Endothelial cell of umbilical vein (primary cell): ENCODE measurements around the gene SHC1. TPM values are rescaled to one million over a fixed set of nuclear protein-coding genes. Genes with fewer than 3 reads are reported as not detected.

Experiments used
- BruUV-seq: library from RNA; stranded (reverse); fragments of 400-500 nt; replicated peaks from 2 replicates; lab custom pipeline; 2021; lab: Mats Ljungman, UMichigan
- CTCF ChIA-PET: fragments of 300-600, 350-600 bp; sonication (Branson Sonifier 250); formaldehyde crosslinking; loops from one replicate; lab custom pipeline; 2021; ENCODE audit warnings: antibody characterized with exemption, inconsistent platforms; lab: Charles Lee
- POLR2A ChIA-PET: fragments of 300-600, 350-600 bp; sonication (Branson Sonifier 250); formaldehyde crosslinking; loops from one replicate; lab custom pipeline; 2021; ENCODE audit warnings: antibody characterized with exemption, inconsistent platforms; lab: Charles Lee
- DNase-seq: peaks from one replicate; pipeline ENCODE4 v3.0.0-alpha.2; 2011; ENCODE audit warnings: low read depth, low spot score
- FAIRE-seq: peaks from 2 replicates; lab custom pipeline; 2011; peaks lifted over from hg19 to GRCh38; lab: Jason Lieb, UNC
- H2AFZ ChIP-seq: 2 replicates; pipeline ENCODE4 v1.6.0; 2012; ENCODE audit warnings: low read depth, low read length, control low read depth, inconsistent platforms
- H3K27ac ChIP-seq: 2 replicates; pipeline ENCODE4 v1.5.1; 2011; ENCODE audit warnings: low read depth, mild to moderate bottlenecking, control low read depth, low read length, moderate library complexity; ENCODE audit not compliant: insufficient read depth
- H3K27me3 ChIP-seq, 2 experiments: 2 replicates each; pipeline versions ENCODE4 v1.6.0 to v1.6.1; 2011; ENCODE audit warnings: low read length in 2 of 2, mixed read lengths in 1 of 2; ENCODE audit not compliant: control insufficient read depth in 2 of 2, insufficient read depth in 2 of 2
- H3K36me3 ChIP-seq, 2 experiments: 2 replicates in 1 of 2; 3 replicates in 1 of 2; pipeline ENCODE4 v1.5.1; 2011; ENCODE audit warnings: low read length in 2 of 2, mild to moderate bottlenecking in 1 of 2, moderate library complexity in 1 of 2; ENCODE audit not compliant: control insufficient read depth in 2 of 2, insufficient read depth in 2 of 2; ENCODE audit errors: extremely low read depth in 1 of 2
- H3K4me1 ChIP-seq: 3 replicates; pipeline ENCODE4 v1.5.1; 2011; ENCODE audit warnings: mild to moderate bottlenecking, low read length; ENCODE audit not compliant: control insufficient read depth, insufficient read depth; ENCODE audit errors: extremely low read depth
- H3K4me2 ChIP-seq: 2 replicates; pipeline ENCODE4 v1.6.1; 2011; ENCODE audit warnings: low read length, control low read depth, mixed read lengths; ENCODE audit not compliant: insufficient read depth
- H3K4me3 ChIP-seq, 3 experiments: fragments of 200-600 bp in 1 of 3; sonication (generic), shearing (Covaris generic) in 1 of 3; replicated peaks in 1 of 3; 2 replicates each; pipeline ENCODE4 v1.5.1; 2011 to 2016; ENCODE audit warnings: control low read depth in 3 of 3, low read length in 3 of 3, mild to moderate bottlenecking in 2 of 3, inconsistent platforms in 1 of 3, low read depth in 1 of 3, moderate library complexity in 1 of 3; ENCODE audit not compliant: insufficient read depth in 1 of 3
- H3K79me2 ChIP-seq: 2 replicates; pipeline ENCODE4 v1.6.0; 2012; ENCODE audit warnings: low read length, inconsistent platforms; ENCODE audit not compliant: control insufficient read depth, insufficient read depth
- H3K9ac ChIP-seq: replicated peaks from 2 replicates; pipeline ENCODE3; 2011; ENCODE audit warnings: low read length, control low read depth; ENCODE audit not compliant: insufficient read depth; ENCODE audit errors: extremely low read depth
- H3K9me1 ChIP-seq: replicated peaks from 3 replicates; pipeline ENCODE4 v1.6.0; 2011; ENCODE audit warnings: mild to moderate bottlenecking, low read length; ENCODE audit not compliant: control insufficient read depth, insufficient read depth; ENCODE audit errors: extremely low read depth
- H3K9me3 ChIP-seq: replicated peaks from 2 replicates; pipeline ENCODE4 v1.5.1; 2012; ENCODE audit warnings: low read length, inconsistent platforms; ENCODE audit not compliant: control insufficient read depth, insufficient read depth
- H4K20me1 ChIP-seq: replicated peaks from 2 replicates; pipeline ENCODE3; 2011; ENCODE audit warnings: mild to moderate bottlenecking, low read length; ENCODE audit not compliant: control insufficient read depth, insufficient read depth; ENCODE audit errors: extremely low read depth
- EZH2 ChIP-seq: IDR thresholded peaks from 2 replicates; pipeline ENCODE4 v1.6.1; 2012; ENCODE audit warnings: borderline replicate concordance, low read depth, mild to moderate bottlenecking, moderate library complexity, low read length, inconsistent platforms; ENCODE audit not compliant: severe bottlenecking
- FOS ChIP-seq: IDR thresholded peaks from 2 replicates; pipeline ENCODE4 v1.6.1; 2011; ENCODE audit warnings: mild to moderate bottlenecking, low read length, moderate library complexity, borderline replicate concordance; ENCODE audit not compliant: insufficient read depth
- GATA2 ChIP-seq: IDR thresholded peaks from 2 replicates; pipeline ENCODE4 v1.7.0; 2011; ENCODE audit warnings: low read depth, mild to moderate bottlenecking, moderate library complexity, mixed read lengths, low read length; ENCODE audit not compliant: insufficient read length, insufficient read depth
- JUN ChIP-seq: IDR thresholded peaks from 2 replicates; pipeline ENCODE4 v1.6.1; 2011; ENCODE audit warnings: borderline replicate concordance, low read depth; ENCODE audit not compliant: insufficient read length, insufficient read depth
- MYC ChIP-seq: IDR thresholded peaks from one replicate; pipeline ENCODE4 v1.6.1; 2011; ENCODE audit warnings: mild to moderate bottlenecking, low read depth, low read length
- POLR2A ChIP-seq: IDR thresholded peaks from 2 replicates; pipeline ENCODE4 v1.6.1; 2012; ENCODE audit warnings: low read depth, mild to moderate bottlenecking, control low read depth, low read length
- POLR2AphosphoS5 ChIP-seq: IDR thresholded peaks from 2 replicates; pipeline ENCODE4 v1.6.1; 2012; ENCODE audit warnings: low read depth, mild to moderate bottlenecking, control low read depth, low read length, moderate library complexity; ENCODE audit not compliant: insufficient read depth
- dilution Hi-C: fragments of 300-500 bp; cut with MboI; formaldehyde crosslinking; loops from one replicate; pipeline ENCODE4 v1.15.0; 2019; ENCODE audit warnings: low sequenced_read_pairs; ENCODE audit not compliant: extremely low pct_ligation_motif_present
- intact Hi-C: fragments of 100-400 bp; cut with micrococcal nuclease; formaldehyde crosslinking; loops from one replicate; pipeline ENCODE4 v1.10.0; 2022
- polyA plus RNA-seq, 4 experiments: library from polyadenylated mRNA; depleted of rRNA in 3 of 4; stranded (reverse) in 3 of 4; unstranded in 1 of 4; fragments of >200 nt; gene quantifications; 2 replicates each; pipeline versions ENCODE4 v1.2.1 to v1.2.3, GENCODE V29; 2011 to 2012; ENCODE audit warnings: missing spikeins in 1 of 4
- total RNA-seq: library from RNA; stranded (reverse); gene quantifications from 2 replicates; pipeline ENCODE4 v1.2.3, GENCODE V29; 2021
- TF ChIP-seq, protein P1 (sequence below), 2 donors: IDR thresholded peaks; 1 replicate in 1 of 2; 2 replicates in 1 of 2; pipeline ENCODE4 v1.5.1; 2011; ENCODE audit warnings: low read length in 2 of 2, mild to moderate bottlenecking in 2 of 2, moderate library complexity in 2 of 2, control low read depth in 1 of 2, inconsistent platforms in 1 of 2, low read depth in 1 of 2; ENCODE audit not compliant: insufficient read depth in 1 of 2; ENCODE audit errors: extremely low read depth in 1 of 2
- TF ChIP-seq, protein P2 (sequence below): IDR thresholded peaks from 2 replicates; pipeline ENCODE4 v1.6.1; 2011; ENCODE audit not compliant: insufficient read depth, insufficient read length

SHC1 gene
- total and polyA plus RNA-seq, 2 donors (not counting 3 experiments of a cell fraction or from before 2014, with no cell fraction given) = 316 to 324 TPM

- no peaks in the 10 kb centered on the region for H4K20me1 ChIP-seq
- H3K9ac ChIP-seq = no peak overlapping the region
- H3K4me2 ChIP-seq = no peak overlapping the region
- H2AFZ ChIP-seq = no peak overlapping the region
- H3K79me2 ChIP-seq = no peaks in the 10 kb centered on the region
- TF ChIP-seq, protein P1, sequence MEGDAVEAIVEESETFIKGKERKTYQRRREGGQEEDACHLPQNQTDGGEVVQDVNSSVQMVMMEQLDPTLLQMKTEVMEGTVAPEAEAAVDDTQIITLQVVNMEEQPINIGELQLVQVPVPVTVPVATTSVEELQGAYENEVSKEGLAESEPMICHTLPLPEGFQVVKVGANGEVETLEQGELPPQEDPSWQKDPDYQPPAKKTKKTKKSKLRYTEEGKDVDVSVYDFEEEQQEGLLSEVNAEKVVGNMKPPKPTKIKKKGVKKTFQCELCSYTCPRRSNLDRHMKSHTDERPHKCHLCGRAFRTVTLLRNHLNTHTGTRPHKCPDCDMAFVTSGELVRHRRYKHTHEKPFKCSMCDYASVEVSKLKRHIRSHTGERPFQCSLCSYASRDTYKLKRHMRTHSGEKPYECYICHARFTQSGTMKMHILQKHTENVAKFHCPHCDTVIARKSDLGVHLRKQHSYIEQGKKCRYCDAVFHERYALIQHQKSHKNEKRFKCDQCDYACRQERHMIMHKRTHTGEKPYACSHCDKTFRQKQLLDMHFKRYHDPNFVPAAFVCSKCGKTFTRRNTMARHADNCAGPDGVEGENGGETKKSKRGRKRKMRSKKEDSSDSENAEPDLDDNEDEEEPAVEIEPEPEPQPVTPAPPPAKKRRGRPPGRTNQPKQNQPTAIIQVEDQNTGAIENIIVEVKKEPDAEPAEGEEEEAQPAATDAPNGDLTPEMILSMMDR (IDR thresholded peaks at IDR 0.05; ENCODE audit: extremely low read depth in 1 of 2, insufficient read depth in 1 of 2, low read depth in 1 of 2, low read length in 2 of 2) = no peak
- TF ChIP-seq MYC (no peak), GATA2 (no peak), FOS (no peak), POLR2AphosphoS5 (no peak), POLR2A (no peak), EZH2 (no peak), JUN (no peak)
- TF ChIP-seq, protein P2, sequence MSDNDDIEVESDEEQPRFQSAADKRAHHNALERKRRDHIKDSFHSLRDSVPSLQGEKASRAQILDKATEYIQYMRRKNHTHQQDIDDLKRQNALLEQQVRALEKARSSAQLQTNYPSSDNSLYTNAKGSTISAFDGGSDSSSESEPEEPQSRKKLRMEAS = no peak
- no peak overlapping the region for H3K4me3 ChIP-seq
- no peak overlapping the region for H3K27ac ChIP-seq
- no peaks in the 10 kb centered on the region for H3K4me1 ChIP-seq
- no peaks in the 10 kb centered on the region for H3K27me3 ChIP-seq
- H3K9me3 ChIP-seq = no peaks in the 10 kb centered on the region
- DNase-seq (no peak), FAIRE-seq (no peak)
- ChIA-PET POLR2A (no interaction called here), CTCF (interaction anchor here (0.9 to 1.3 kb wide), 2 partner anchors 11 to 19 kb away, joined by 3 to 4 read pairs; partner anchors contain the start of gene PMVK)
- intact Hi-C loops (no loop called here), dilution Hi-C loops (no loop called here)
- no peaks in the 10 kb centered on the region for H3K9me1 ChIP-seq
- no TSS peak for BruUV-seq
- H3K36me3 ChIP-seq = peaks cover 0 to 18% of the 10 kb centered on the region in 2 experiments
These were observed 45.0 kb downstream of the SHC1 start for GRCh38 chr1:154925335-154926170.
